ENCODE measurements around the gene CLEC6A. TPM values are rescaled to one million over a fixed set of nuclear protein-coding genes. Genes with fewer than 3 reads are reported as not detected.

CLEC6A gene
- total and polyA plus RNA-seq, 2 of the 8 experiments (the other 6 are each of a cell fraction or from before 2014, with no cell fraction given): not detected

- H3K18ac ChIP-seq (ENCODE audit: extremely low read depth, low read length): no peak overlapping the region
- H2BK5ac ChIP-seq (ENCODE audit: low read depth, low read length): no peak overlapping the region
- H2BK12ac ChIP-seq (ENCODE audit: low read depth, low read length): no peak overlapping the region
- WGBS, 2 experiments (ENCODE audit: extremely low coverage in 1 of 2, insufficient coverage in 1 of 2, insufficient read length in 1 of 2, insufficient replicate concordance in 2 of 2, low coverage in 1 of 2, low lambda C conversion rate in 2 of 2, missing lambda C conversion rate in 1 of 2): 75% methylated on average over 1 of the region's 1 CpG; no CpG with 5 or more reads in 1 of the 2 experiments
- no peak overlapping the region for H2AFZ ChIP-seq (ENCODE audit: low read length)
- no peak overlapping the region; a peak in 1 of 8 replicates for H3K4me3 ChIP-seq (ENCODE audit: extremely low read depth in 1 of 4, insufficient read depth in 2 of 4, low read depth in 3 of 4, low read length in 4 of 4)
- H4K20me1 ChIP-seq (replicated peaks in 1 of 2; ENCODE audit: control insufficient read depth in 1 of 2, insufficient read depth in 2 of 2, low read length in 2 of 2): no peaks in the 10 kb centered on the region
- no peak overlapping the region for H4K91ac ChIP-seq (replicated peaks; ENCODE audit: insufficient read length, low read length)
- ChIA-PET CTCF (ENCODE audit: partially characterized antibody) (interaction anchor here (0.8 to 1.1 kb wide), 3 partner anchors 11 to 151 kb away, joined by 3 to 4 read pairs (median 3); no protein-coding TSS in a partner anchor), POLR2A (ENCODE audit: partially characterized antibody) (interaction anchor here (0.7 to 1.2 kb wide), 2 partner anchors 8 to 23 kb away, joined by 4 read pairs; no protein-coding TSS in a partner anchor)
- H4K5ac ChIP-seq (ENCODE audit: insufficient read length, low read depth, low read length): peak overlapping the region; percentile 55
- no peak overlapping the region for H4K8ac ChIP-seq (ENCODE audit: extremely low read depth, insufficient read depth, low read length)
- FAIRE-seq (no peak), DNase-seq (ENCODE audit: low read depth in 1 of 2, low spot score in 2 of 2) (no peak)
- no peaks in the 10 kb centered on the region for H3K36me3 ChIP-seq (ENCODE audit: control insufficient read depth in 2 of 4, insufficient read depth in 4 of 4, low read length in 3 of 4)
- no peak overlapping the region for H2AK5ac ChIP-seq (ENCODE audit: low read depth, low read length)
- H3K9ac ChIP-seq (replicated peaks in 1 of 4; ENCODE audit: extremely low read depth in 1 of 4, low read depth in 3 of 4, low read length in 3 of 4): no peak overlapping the region
- H3K14ac ChIP-seq (ENCODE audit: insufficient read length): no peak overlapping the region
- no peaks in the 10 kb centered on the region for H3K79me2 ChIP-seq (ENCODE audit: control insufficient read depth in 1 of 2, insufficient read depth in 2 of 2, low read length in 2 of 2)
- H2BK20ac ChIP-seq (ENCODE audit: low read length): no peak overlapping the region
- peaks cover 0 to 4% (median under 1%) of the 10 kb centered on the region in 4 experiments; a peak in 3 of 7 replicates for H3K4me1 ChIP-seq (replicated peaks in 1 of 4; ENCODE audit: control insufficient read depth in 3 of 4, insufficient read depth in 4 of 4, low read length in 3 of 4)
- no peak overlapping the region for H2BK15ac ChIP-seq (ENCODE audit: low read length)
- H3K27me3 ChIP-seq (replicated peaks in 1 of 4; ENCODE audit: control insufficient read depth in 3 of 4, extremely low read depth in 1 of 4, insufficient read depth in 3 of 4, low read length in 3 of 4): no peaks in the 10 kb centered on the region
- H3K9me3 ChIP-seq (ENCODE audit: insufficient read depth in 2 of 2, low read depth in 1 of 2, low read length in 1 of 2): no peaks in the 10 kb centered on the region; a peak in 1 of 4 replicates
- H3K4me2 ChIP-seq (ENCODE audit: insufficient read depth in 1 of 2, low read depth in 2 of 2, low read length in 2 of 2): no peak overlapping the region
- no peak overlapping the region for H3K23ac ChIP-seq (ENCODE audit: insufficient read length)
- no peaks in the 10 kb centered on the region for H3K23me2 ChIP-seq (ENCODE audit: low read depth, low read length)
- no peak overlapping the region for H3K27ac ChIP-seq (ENCODE audit: low read depth, low read length)
- H3K79me1 ChIP-seq (ENCODE audit: low read depth, low read length): no peaks in the 10 kb centered on the region
- H3K56ac ChIP-seq (replicated peaks; ENCODE audit: insufficient read length, low read depth, low read length): no peak overlapping the region
- H3K4ac ChIP-seq (replicated peaks; ENCODE audit: insufficient read length, low read depth, low read length): no peak overlapping the region
- no peak overlapping the region for H2BK120ac ChIP-seq (replicated peaks; ENCODE audit: low read depth, low read length)
These were observed 2.0 kb upstream of the CLEC6A start for GRCh38 chr12:8453796-8454195.

Data from H1 (cell line).